K562 (cell line): Measurements from ENCODE around the gene HP1BP3. TPM values are rescaled to one million over a fixed set of nuclear protein-coding genes. Genes with fewer than 3 reads are reported as not detected.
A peak's percentile ranks its signal among the peaks of the same experiment; 100 is the strongest.

Experiments
- EP400 ChIP-seq: fragments of 450-650 bp; IDR thresholded peaks from 2 replicates; pipeline ENCODE4 v1.6.1; 2017; ENCODE audit warnings: antibody characterized with exemption, mild to moderate bottlenecking, moderate library complexity
- KAT2B ChIP-seq: IDR thresholded peaks from one replicate; pipeline ENCODE4 v1.6.1; 2012; ENCODE audit warnings: low read depth, mild to moderate bottlenecking, control low read depth, inconsistent platforms, low read length, moderate library complexity
- KLF13 ChIP-seq: fragments of 450-650 bp; IDR thresholded peaks from 2 replicates; pipeline ENCODE4 v1.6.1; 2016; ENCODE audit warnings: missing genetic modification characterization, low read depth, mild to moderate bottlenecking, missing compliant biosample characterization, moderate library complexity, borderline replicate concordance
- PCBP2 ChIP-seq: fragments of 200-400 bp; formaldehyde crosslinking; IDR thresholded peaks from 2 replicates; pipeline ENCODE4 v1.6.1; 2018; ENCODE audit warnings: low read length, low read depth, mild to moderate bottlenecking, moderate library complexity; ENCODE audit not compliant: poor library complexity, severe bottlenecking
- POLR3A ChIP-seq: IDR thresholded peaks from 2 replicates; pipeline ENCODE4 v1.6.1; 2011; ENCODE audit warnings: borderline replicate concordance, mild to moderate bottlenecking, moderate library complexity; ENCODE audit not compliant: insufficient read length, insufficient read depth; ENCODE audit errors: extremely low read depth
- TAF15 ChIP-seq: fragments of 200-400 bp; formaldehyde crosslinking; IDR thresholded peaks from 2 replicates; pipeline ENCODE4 v1.6.1; 2017; ENCODE audit warnings: mild to moderate bottlenecking, low read depth, low read length, moderate library complexity
- polyA plus RNA-seq, 8 experiments: library from polyadenylated mRNA; depleted of rRNA in 4 of 8; stranded (reverse) in 5 of 8; unstranded in 3 of 8; fragments of >200 nt; fragmentation: Nextera tagmentation in 2 of 8; fragmentation: Illumina TruSeq in 1 of 8; extraction: Ambion mirVana in 2 of 8; extraction: Trizol in 1 of 8; gene quantifications; 2 replicates each; pipeline versions ENCODE4 v1.2.1 to v1.2.3, GENCODE V29; 2011 to 2014; ENCODE audit warnings: inconsistent platforms in 1 of 8, missing spikeins in 1 of 8
- total RNA-seq, 7 experiments: library from RNA; depleted of rRNA in 6 of 7; stranded (reverse); fragments of >200 nt in 6 of 7; fragmentation: Illumina TruSeq in 2 of 7; extraction: Trizol in 2 of 7; gene quantifications; 2 replicates each; pipeline versions ENCODE4 v1.2.1 to v1.2.3, GENCODE V29; 2011 to 2021; ENCODE audit warnings: low replicate concordance in 1 of 7
- TF ChIP-seq, protein P1 (sequence below): fragments of 450-650 bp; IDR thresholded peaks from 2 replicates; pipeline ENCODE4 v1.6.1; 2016; ENCODE audit warnings: mild to moderate bottlenecking, moderate library complexity
- TF ChIP-seq, protein P2 (sequence below): fragments of 450-650 bp; formaldehyde crosslinking; IDR thresholded peaks from 2 replicates; pipeline ENCODE4 v1.4.0; 2020; ENCODE audit warnings: mild to moderate bottlenecking, moderate library complexity
- TF ChIP-seq, protein P3 (sequence below): fragments of 250-450 bp; sonication (Bioruptor Pico); IDR thresholded peaks from 2 replicates; pipeline ENCODE4 v1.8.0; 2022; ENCODE audit warnings: moderate library complexity, mild to moderate bottlenecking, inconsistent platforms

Gene HP1BP3
- total and polyA plus RNA-seq, 9 of the 15 experiments (the other 6 are each of a cell fraction or from before 2014, with no cell fraction given) = 57.3 to 513 (median 240) TPM

DNA sequence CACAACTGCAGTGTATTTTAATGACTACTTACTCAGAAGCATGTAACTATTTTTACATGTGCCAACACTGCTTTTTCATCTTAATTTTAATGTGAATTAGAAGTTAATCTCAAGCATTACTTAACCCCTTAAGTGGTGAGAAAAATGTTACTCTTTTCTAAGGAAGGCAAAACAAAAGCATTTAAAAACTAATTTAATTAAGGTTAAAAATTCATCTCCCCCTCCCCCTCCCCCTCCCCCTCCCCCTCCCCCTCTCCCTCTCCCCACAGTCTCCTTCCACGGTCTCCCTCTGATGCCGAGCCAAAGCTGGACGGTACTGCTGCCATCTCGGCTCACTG lies 27.4 kb upstream of the HP1BP3 start (continued):
- TF ChIP-seq, protein P1, sequence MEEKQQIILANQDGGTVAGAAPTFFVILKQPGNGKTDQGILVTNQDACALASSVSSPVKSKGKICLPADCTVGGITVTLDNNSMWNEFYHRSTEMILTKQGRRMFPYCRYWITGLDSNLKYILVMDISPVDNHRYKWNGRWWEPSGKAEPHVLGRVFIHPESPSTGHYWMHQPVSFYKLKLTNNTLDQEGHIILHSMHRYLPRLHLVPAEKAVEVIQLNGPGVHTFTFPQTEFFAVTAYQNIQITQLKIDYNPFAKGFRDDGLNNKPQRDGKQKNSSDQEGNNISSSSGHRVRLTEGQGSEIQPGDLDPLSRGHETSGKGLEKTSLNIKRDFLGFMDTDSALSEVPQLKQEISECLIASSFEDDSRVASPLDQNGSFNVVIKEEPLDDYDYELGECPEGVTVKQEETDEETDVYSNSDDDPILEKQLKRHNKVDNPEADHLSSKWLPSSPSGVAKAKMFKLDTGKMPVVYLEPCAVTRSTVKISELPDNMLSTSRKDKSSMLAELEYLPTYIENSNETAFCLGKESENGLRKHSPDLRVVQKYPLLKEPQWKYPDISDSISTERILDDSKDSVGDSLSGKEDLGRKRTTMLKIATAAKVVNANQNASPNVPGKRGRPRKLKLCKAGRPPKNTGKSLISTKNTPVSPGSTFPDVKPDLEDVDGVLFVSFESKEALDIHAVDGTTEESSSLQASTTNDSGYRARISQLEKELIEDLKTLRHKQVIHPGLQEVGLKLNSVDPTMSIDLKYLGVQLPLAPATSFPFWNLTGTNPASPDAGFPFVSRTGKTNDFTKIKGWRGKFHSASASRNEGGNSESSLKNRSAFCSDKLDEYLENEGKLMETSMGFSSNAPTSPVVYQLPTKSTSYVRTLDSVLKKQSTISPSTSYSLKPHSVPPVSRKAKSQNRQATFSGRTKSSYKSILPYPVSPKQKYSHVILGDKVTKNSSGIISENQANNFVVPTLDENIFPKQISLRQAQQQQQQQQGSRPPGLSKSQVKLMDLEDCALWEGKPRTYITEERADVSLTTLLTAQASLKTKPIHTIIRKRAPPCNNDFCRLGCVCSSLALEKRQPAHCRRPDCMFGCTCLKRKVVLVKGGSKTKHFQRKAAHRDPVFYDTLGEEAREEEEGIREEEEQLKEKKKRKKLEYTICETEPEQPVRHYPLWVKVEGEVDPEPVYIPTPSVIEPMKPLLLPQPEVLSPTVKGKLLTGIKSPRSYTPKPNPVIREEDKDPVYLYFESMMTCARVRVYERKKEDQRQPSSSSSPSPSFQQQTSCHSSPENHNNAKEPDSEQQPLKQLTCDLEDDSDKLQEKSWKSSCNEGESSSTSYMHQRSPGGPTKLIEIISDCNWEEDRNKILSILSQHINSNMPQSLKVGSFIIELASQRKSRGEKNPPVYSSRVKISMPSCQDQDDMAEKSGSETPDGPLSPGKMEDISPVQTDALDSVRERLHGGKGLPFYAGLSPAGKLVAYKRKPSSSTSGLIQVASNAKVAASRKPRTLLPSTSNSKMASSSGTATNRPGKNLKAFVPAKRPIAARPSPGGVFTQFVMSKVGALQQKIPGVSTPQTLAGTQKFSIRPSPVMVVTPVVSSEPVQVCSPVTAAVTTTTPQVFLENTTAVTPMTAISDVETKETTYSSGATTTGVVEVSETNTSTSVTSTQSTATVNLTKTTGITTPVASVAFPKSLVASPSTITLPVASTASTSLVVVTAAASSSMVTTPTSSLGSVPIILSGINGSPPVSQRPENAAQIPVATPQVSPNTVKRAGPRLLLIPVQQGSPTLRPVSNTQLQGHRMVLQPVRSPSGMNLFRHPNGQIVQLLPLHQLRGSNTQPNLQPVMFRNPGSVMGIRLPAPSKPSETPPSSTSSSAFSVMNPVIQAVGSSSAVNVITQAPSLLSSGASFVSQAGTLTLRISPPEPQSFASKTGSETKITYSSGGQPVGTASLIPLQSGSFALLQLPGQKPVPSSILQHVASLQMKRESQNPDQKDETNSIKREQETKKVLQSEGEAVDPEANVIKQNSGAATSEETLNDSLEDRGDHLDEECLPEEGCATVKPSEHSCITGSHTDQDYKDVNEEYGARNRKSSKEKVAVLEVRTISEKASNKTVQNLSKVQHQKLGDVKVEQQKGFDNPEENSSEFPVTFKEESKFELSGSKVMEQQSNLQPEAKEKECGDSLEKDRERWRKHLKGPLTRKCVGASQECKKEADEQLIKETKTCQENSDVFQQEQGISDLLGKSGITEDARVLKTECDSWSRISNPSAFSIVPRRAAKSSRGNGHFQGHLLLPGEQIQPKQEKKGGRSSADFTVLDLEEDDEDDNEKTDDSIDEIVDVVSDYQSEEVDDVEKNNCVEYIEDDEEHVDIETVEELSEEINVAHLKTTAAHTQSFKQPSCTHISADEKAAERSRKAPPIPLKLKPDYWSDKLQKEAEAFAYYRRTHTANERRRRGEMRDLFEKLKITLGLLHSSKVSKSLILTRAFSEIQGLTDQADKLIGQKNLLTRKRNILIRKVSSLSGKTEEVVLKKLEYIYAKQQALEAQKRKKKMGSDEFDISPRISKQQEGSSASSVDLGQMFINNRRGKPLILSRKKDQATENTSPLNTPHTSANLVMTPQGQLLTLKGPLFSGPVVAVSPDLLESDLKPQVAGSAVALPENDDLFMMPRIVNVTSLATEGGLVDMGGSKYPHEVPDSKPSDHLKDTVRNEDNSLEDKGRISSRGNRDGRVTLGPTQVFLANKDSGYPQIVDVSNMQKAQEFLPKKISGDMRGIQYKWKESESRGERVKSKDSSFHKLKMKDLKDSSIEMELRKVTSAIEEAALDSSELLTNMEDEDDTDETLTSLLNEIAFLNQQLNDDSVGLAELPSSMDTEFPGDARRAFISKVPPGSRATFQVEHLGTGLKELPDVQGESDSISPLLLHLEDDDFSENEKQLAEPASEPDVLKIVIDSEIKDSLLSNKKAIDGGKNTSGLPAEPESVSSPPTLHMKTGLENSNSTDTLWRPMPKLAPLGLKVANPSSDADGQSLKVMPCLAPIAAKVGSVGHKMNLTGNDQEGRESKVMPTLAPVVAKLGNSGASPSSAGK = no peak
- no peak for TF ChIP-seq KAT2B
- TF ChIP-seq POLR3A = no peak
- TF ChIP-seq, protein P2, sequence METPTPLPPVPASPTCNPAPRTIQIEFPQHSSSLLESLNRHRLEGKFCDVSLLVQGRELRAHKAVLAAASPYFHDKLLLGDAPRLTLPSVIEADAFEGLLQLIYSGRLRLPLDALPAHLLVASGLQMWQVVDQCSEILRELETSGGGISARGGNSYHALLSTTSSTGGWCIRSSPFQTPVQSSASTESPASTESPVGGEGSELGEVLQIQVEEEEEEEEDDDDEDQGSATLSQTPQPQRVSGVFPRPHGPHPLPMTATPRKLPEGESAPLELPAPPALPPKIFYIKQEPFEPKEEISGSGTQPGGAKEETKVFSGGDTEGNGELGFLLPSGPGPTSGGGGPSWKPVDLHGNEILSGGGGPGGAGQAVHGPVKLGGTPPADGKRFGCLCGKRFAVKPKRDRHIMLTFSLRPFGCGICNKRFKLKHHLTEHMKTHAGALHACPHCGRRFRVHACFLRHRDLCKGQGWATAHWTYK = no peak
- no peak for TF ChIP-seq KLF13 (tag)
- TF ChIP-seq PCBP2 = peak; percentile 77
- TF ChIP-seq, protein P3, sequence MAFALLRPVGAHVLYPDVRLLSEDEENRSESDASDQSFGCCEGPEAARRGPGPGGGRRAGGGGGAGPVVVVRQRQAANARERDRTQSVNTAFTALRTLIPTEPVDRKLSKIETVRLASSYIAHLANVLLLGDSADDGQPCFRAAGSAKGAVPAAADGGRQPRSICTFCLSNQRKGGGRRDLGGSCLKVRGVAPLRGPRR (CRISPR knock-in tag) = no peak
- TF ChIP-seq EP400 = no peak
- no peak for TF ChIP-seq TAF15
- TF ChIP-seq, all 486 proteins: peak for 4
